Smooth muscle cell (in vitro differentiated cells): ENCODE measurements around the gene ACTC1. TPM values are rescaled to one million over a fixed set of nuclear protein-coding genes. Genes with fewer than 3 reads are reported as not detected.

ENCODE experiments used
- DNase-seq: peaks from one replicate; lab custom pipeline; 2025; ENCODE audit not compliant: unreplicated experiment; lab: John Stamatoyannopoulos, UW
- H2AFZ ChIP-seq: fragments of 200-600 bp; sonication (generic); 2 replicates; pipeline ENCODE4 v1.6.0; 2016; ENCODE audit warnings: antibody characterized with exemption, low read depth, mild to moderate bottlenecking
- H3F3A ChIP-seq: fragments of 200-600 bp; sonication (generic); 2 replicates; pipeline ENCODE4 v1.6.0; 2017; ENCODE audit warnings: antibody characterized with exemption, low read depth
- H3K27ac ChIP-seq: fragments of 200-600 bp; sonication (generic); 2 replicates; pipeline ENCODE4 v1.5.1; 2016; ENCODE audit warnings: low read depth, mild to moderate bottlenecking
- H3K27me3 ChIP-seq: fragments of 200-600 bp; sonication (generic); 2 replicates; pipeline ENCODE4 v1.6.1; 2016; ENCODE audit warnings: low read depth, mild to moderate bottlenecking
- H3K36me3 ChIP-seq: fragments of 200-600 bp; sonication (generic); 2 replicates; pipeline ENCODE4 v1.5.1; 2016; ENCODE audit warnings: low read depth
- H3K4me1 ChIP-seq: fragments of 200-600 bp; sonication (generic); 2 replicates; pipeline ENCODE4 v1.5.1; 2016; ENCODE audit warnings: low read depth
- H3K4me2 ChIP-seq: fragments of 200-600 bp; sonication (generic); 2 replicates; pipeline ENCODE4 v1.6.0; 2016; ENCODE audit warnings: mild to moderate bottlenecking
- H3K4me3 ChIP-seq: fragments of 200-600 bp; sonication (generic); 2 replicates; pipeline ENCODE4 v1.5.1; 2016; ENCODE audit warnings: mild to moderate bottlenecking
- H3K79me2 ChIP-seq: fragments of 200-600 bp; sonication (generic); 2 replicates; pipeline ENCODE4 v1.6.0; 2016; ENCODE audit warnings: low read depth, mild to moderate bottlenecking
- H3K9ac ChIP-seq: fragments of 200-600 bp; sonication (generic); 2 replicates; pipeline ENCODE4 v1.6.0; 2016; ENCODE audit warnings: low read depth
- H3K9me3 ChIP-seq: fragments of 200-600 bp; sonication (generic); replicated peaks from 2 replicates; pipeline ENCODE4 v1.5.1; 2016; ENCODE audit warnings: low read depth
- H4K20me1 ChIP-seq: fragments of 200-600 bp; sonication (generic); 2 replicates; pipeline ENCODE4 v1.6.0; 2016; ENCODE audit warnings: low read depth
- CTCF ChIP-seq: fragments of 200-600 bp; sonication (generic); IDR thresholded peaks from 2 replicates; pipeline ENCODE4 v1.5.1; 2017; ENCODE audit warnings: borderline replicate concordance, mild to moderate bottlenecking, antibody characterized with exemption; ENCODE audit not compliant: insufficient read depth, poor library complexity, severe bottlenecking
- WGBS: methylation state at CpG from one replicate; pipeline ENCODE4 v1.1.7; 2016; ENCODE audit warnings: low lambda C conversion rate; 5-methylcytosine and 5-hydroxymethylcytosine counted together
- polyA plus RNA-seq: library from polyadenylated mRNA; unstranded; fragments of >200 nt; fragmentation: Nextera tagmentation; extraction: Ambion mirVana; gene quantifications from 2 replicates; pipeline ENCODE4 v1.2.1, GENCODE V29; 2016
- total RNA-seq: library from RNA; depleted of rRNA; stranded (reverse); fragments of >200 nt; gene quantifications from 2 replicates; pipeline ENCODE4 v1.2.3, GENCODE V29; 2014

Gene ACTC1
- total and polyA plus RNA-seq, 2 experiments from 2014 or later = 90.5 to 136 TPM

- H3K4me3 ChIP-seq = no peak overlapping the region
- no peak overlapping the region for H3K4me2 ChIP-seq
- H3F3A ChIP-seq = peaks cover 10% of the 10 kb centered on the region
- DNase-seq = no peak
- H3K9ac ChIP-seq = no peak overlapping the region
- 87% methylated on average over 6 of the region's 6 CpGs for WGBS
- no peaks in the 10 kb centered on the region for H3K9me3 ChIP-seq
- H3K27me3 ChIP-seq = no peaks in the 10 kb centered on the region
- H3K79me2 ChIP-seq = no peaks in the 10 kb centered on the region
- H2AFZ ChIP-seq = no peak overlapping the region
- TF ChIP-seq CTCF = no peak
- no peaks in the 10 kb centered on the region for H3K36me3 ChIP-seq
- H4K20me1 ChIP-seq = no peaks in the 10 kb centered on the region
- H3K4me1 ChIP-seq = no peaks in the 10 kb centered on the region
- no peak overlapping the region for H3K27ac ChIP-seq
These were observed 5.2 kb downstream of the ACTC1 start for GRCh38 chr15:34790121-34790520.

- no peaks in the 10 kb centered on the region for H3K4me1 ChIP-seq
- no peak overlapping the region for H3K9ac ChIP-seq
- no peak overlapping the region for H2AFZ ChIP-seq
- no peaks in the 10 kb centered on the region for H3K9me3 ChIP-seq
- no peak overlapping the region for H3K27ac ChIP-seq
- WGBS = 48% methylated on average over 7 of the region's 7 CpGs
- no peaks in the 10 kb centered on the region for H3K36me3 ChIP-seq
- DNase-seq = no peak
- no peaks in the 10 kb centered on the region for H3K27me3 ChIP-seq
- H3K79me2 ChIP-seq = no peaks in the 10 kb centered on the region
- no peak overlapping the region for H3K4me2 ChIP-seq
- no peak for TF ChIP-seq CTCF
- H3K4me3 ChIP-seq = no peak overlapping the region
- no peaks in the 10 kb centered on the region for H4K20me1 ChIP-seq
- peaks cover 10% of the 10 kb centered on the region for H3F3A ChIP-seq
These were observed 6.0 kb downstream of the ACTC1 start for GRCh38 chr15:34789326-34789725.

GRCh38 chr15:34786206-34786605, 9.1 kb downstream of the ACTC1 start:
- H4K20me1 ChIP-seq = no peaks in the 10 kb centered on the region
- H3K79me2 ChIP-seq = no peaks in the 10 kb centered on the region
- no peak overlapping the region for H3K4me2 ChIP-seq
- H3K9ac ChIP-seq = no peak overlapping the region
- no peak overlapping the region for H2AFZ ChIP-seq
- H3K4me3 ChIP-seq = no peak overlapping the region
- H3K4me1 ChIP-seq = no peaks in the 10 kb centered on the region
- H3K27me3 ChIP-seq = no peaks in the 10 kb centered on the region
- DNase-seq = no peak
- H3K9me3 ChIP-seq = no peaks in the 10 kb centered on the region
- no peaks in the 10 kb centered on the region for H3F3A ChIP-seq
- H3K36me3 ChIP-seq = no peaks in the 10 kb centered on the region
- no peak for TF ChIP-seq CTCF
- 84% methylated on average over 2 of the region's 2 CpGs for WGBS
- no peak overlapping the region for H3K27ac ChIP-seq

GRCh38 chr15:34783991-34784390, 11.4 kb downstream of the ACTC1 start:
- Histone ChIP-seq H4K20me1 (no peaks in the 10 kb centered on the region), H3K27me3 (no peaks in the 10 kb centered on the region), H3K4me2 (no peak overlapping the region), H3K9me3 (no peaks in the 10 kb centered on the region), H3K79me2 (no peaks in the 10 kb centered on the region), H3F3A (no peaks in the 10 kb centered on the region), H3K9ac (no peak overlapping the region), H3K36me3 (no peaks in the 10 kb centered on the region), H3K4me1 (no peaks in the 10 kb centered on the region), H3K4me3 (no peak overlapping the region), H3K27ac (no peak overlapping the region), H2AFZ (no peak overlapping the region)
- no peak for TF ChIP-seq CTCF
- DNase-seq = no peak
